GM18519 (cell line): ENCODE measurements around the gene ARID2.

Source experiments
- ATAC-seq: cut with Tn5 transposase; IDR thresholded peaks from one replicate; pipeline ENCODE4 v1.9.1; 2021; ENCODE audit warnings: mild to moderate bottlenecking, moderate library complexity; ENCODE audit not compliant: unreplicated experiment, low FRiP score

ARID2 gene

DNA sequence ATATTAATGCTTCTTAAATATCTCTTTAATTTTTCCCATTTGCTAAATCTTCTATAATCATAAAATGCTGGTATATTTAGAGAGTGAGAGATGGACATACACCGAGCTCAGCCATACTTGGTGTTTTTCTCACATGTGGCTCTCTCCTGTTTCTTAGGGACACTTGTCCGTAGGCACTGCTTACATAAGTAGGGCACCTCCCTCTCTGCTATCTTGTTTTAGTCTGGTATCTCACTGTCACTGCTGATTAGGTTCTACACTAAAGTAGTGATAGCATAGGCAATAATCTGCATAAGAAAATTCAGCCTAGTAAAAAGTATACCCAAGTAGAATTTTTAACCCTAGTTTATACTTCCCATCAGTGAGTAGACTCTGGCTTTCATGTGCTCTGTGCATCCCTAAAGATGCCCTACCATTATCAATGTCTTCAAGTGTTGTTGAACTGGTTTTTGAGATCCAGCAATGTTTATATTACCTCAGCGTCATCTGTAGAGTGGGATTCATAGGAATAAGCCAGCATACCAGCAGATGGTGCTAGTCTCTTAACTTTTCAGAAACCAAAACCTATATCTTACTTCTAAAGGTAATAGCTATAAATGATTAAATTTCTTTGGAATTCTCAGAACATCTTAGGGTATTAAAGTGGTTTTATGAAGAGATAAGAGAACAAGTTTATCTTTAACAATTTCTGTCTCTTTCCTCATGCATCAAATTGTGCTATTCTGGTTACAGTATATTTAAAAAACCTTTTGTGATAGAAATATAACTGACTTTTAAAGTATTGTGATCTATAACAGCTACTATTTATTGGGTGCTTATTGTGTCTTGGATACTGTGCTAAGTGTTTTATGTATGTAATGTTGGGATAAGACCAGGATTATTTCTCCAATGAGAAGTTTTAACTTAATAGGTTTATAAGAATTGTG is 32.9 kb downstream of the ARID2 start:
- ATAC-seq, result peak; percentile 50

DNA sequence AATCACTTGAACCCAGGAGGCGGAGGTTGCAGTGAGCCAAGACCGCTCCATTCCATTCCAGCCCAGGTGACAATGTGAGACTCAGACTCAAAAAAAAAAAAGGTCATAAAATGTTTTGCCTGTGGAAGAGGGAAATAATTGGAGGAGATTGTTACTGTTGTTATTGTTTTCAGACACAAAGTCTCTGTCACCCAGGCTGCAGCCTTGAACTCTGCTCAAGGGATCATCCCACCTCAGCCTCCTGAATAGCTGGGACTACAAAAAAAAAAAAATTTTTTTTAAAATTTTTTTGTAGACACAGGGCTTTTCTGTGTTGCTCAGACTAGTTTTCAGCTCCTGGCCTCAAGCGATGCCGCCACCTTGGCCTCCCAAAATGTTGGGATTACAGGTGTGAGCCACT is 33.9 kb downstream of the ARID2 start:
- ATAC-seq, result no peak

DNA sequence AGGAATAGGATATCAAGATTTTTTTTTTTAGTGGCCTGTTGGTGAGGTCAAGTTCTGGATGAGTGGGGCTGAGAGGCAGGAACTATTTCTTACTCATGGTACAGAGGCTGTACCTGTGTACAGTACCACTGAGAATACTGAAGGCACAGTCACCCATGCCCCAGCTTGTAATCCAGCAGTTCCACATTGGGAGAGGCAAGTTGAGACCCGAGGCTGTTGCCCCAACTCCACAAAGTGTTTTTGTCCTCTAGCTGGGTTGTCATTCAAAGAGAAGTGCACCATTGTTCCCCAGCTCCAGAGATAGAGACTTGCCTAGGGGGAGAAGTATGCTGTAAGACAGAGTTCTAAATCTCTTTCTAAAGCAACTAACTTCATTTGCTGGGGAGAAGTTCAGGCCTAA is 38.7 kb downstream of the ARID2 start:
- ATAC-seq, result no peak

DNA sequence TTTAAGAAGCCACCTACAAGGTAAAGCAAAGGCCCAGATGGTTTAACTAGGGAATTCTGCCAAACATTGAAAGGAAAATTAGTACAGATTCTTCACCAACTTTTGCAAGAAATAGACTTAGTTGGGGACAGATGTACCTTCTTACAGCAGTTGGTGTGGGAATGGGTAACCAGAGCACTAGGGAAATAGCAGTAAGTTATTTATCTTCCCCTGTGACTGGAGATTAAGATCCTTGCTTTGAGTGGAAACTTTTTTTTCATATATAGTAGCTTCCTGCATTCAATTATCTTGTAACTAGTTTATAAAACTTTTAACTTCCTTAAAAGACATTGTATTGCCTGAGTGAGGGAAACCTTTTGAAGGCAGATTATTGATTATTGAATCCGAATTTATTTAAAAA is 44.2 kb downstream of the ARID2 start:
- ATAC-seq, result no peak

DNA sequence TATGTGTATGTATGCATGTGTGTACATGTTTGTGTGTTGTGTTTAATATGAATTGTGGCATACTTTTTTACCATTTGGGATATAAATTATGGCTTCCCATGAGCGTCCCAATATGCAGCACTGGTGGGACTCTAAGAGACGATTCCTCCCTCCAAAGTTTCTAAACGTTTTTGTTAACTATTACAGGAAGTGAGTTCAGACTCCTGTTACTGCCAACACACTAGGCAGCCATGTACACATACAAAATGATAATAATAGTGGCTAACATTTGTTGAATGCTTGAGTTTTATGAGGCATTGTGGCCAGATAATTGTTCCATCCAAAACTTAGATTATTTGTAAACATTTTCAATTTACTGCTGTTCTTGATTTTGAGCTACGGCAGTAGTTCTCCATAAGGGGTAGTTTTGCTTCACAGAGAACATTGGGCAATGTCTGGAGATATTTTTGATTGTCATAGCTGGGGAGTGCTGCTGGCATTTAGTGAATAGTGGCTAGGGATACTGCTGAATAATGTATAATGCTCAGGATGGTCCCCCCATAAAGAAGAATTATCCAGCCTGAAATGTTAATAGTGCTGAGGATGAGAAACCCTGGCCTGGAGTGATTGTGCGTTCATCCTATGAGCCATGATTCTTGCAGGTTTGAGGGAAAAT is 45.1 kb downstream of the ARID2 start:
- ATAC-seq, result no peak

DNA sequence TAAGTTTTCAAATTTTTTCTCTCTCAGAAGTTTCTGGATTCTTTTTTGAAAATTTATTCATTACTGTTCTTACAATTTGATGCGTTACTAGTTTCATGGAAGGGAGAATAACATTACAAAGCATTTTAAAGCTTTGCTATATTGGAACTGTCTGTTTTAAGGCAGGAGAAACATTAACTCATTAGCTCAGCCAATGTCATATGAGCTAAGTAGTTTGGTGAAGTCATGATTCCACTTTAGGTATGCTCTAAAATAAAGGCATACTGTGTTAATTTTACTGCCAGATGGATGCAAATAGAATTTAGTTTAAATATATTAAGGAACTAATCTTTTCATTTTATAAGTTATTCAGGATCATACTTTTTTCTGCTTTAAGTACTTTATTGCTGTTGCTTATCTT is 46.0 kb downstream of the ARID2 start:
- ATAC-seq, result no peak

DNA sequence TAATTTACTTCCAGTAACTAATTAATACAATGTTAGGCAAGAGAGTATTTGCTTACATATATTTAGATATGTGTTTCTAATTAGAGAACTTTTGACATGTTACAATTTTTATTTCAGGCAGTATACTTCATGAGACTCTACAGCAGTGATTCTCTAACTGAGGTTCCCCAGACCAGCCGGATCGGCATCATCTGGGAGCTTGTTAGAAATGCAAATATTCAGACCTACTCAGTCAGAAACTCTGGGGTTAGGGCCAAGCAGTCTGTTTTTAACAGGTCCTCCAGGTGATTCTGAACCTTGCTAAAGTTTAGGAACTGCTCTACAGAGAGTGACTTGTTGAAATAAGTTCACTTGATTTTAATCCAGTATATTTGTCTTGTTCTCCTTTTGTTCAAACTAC is 46.5 kb downstream of the ARID2 start:
- no peak for ATAC-seq

DNA sequence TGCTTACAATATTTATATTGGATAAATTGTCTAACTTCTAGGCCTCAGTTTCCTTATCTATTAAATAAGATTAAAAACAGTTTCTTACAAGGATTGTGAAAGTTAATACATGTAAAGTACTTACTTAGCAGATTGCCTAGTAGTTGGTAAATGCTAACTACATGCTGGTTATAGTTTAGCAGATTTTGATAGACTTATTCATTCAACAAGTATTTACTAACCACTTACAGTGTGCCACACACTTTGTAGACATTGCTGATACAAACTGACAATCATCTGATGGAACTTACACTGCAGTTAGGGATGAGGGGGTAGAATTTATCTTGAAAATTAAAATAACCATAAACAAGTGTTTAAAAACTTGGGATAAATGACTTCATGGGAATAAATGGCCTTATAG is 50.4 kb downstream of the ARID2 start:
- no peak for ATAC-seq

DNA sequence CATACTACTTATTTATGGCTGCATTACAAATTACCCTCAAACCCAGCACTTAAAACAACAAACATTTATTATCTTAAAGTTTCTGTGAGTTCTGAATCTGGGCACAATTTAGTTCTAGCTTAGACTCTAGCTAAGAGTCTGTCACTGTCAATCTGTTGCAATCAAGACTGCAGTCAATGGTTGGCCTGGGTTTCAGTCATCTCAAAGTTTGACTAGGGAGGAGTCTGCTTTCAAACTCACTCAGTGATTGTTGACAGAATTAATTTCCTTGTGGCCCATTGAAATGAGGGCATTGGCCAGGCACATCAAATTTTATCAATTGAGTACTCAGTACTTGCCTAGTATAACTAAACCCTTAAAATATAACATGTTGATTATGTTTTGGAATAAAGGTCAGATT is 51.6 kb downstream of the ARID2 start:
- ATAC-seq, result no peak

DNA sequence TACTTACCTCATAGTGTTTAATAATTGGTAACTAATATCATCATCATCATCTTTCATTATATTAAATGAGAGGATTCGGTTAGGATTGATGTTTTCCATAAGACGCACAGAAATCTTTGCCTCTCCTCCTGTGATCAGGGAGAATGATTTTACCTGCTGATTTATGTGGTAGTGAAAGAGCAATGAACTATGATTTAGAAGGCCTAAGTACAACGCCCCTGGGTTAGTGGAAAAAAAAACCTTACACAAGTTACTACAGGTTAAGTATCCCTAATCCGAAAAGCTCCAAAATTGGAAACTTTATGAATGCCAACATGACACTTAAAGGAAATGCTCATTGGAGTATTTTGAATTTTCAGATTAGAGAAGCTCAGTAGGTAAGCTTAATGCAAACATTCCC is 55.8 kb downstream of the ARID2 start:
- ATAC-seq, result no peak

DNA sequence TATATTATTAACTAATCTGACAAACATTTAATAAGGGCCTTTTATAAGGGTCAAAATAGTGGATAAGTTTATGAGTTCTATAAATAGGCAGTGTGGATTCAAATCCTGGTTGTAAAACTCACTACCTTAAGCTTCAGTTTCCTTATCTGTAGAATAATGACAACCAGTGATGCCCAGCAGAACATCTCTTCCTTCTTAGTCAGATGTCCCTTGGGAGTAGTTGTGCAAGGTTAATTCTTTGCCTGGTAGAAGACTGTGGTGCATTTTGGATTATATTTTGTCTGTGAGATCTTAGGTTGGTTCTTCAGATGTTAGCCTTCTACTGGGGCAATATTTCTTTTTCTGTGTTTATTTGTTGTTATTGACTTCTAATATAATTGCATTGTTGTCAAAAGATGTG is 59.5 kb downstream of the ARID2 start:
- ATAC-seq, result no peak

DNA sequence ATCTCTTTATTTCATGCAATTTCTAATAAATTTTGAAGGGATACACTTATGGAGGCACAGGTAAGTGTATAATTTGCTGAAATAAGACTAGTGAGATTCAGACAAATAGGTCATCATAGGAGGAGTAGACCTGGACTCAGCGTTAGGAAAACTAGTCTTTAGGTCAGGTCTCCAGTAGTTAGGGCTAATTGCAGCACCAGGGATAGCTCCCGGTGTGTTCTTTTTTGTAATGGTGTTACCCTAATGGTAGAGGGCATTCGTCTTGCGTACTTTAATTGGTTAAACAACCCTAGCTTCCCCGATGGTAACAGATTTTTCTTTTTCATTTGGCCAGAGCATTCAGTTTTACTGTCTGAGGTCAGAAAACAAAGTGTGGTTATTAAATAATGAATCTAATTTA is 64.9 kb downstream of the ARID2 start:
- ATAC-seq, result no peak

DNA sequence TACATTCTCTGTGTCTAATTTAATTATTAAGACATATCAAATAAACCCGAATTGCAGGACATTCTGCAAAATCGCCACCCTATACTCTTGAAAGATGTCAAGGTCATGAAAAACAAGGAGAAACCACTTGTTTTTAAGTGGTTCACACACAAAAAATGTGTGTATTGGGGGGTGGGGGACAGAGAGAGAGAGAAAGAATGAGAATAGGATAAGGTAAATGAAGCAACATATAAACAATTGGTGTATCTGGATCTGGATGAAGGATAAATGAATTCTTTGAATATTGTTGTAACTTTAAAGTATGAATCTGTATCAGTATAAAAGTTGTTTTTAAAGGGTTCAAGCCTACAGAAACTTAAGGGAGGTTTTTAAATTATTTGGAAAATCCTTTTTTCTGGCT is 72.1 kb downstream of the ARID2 start:
- ATAC-seq, result no peak

DNA sequence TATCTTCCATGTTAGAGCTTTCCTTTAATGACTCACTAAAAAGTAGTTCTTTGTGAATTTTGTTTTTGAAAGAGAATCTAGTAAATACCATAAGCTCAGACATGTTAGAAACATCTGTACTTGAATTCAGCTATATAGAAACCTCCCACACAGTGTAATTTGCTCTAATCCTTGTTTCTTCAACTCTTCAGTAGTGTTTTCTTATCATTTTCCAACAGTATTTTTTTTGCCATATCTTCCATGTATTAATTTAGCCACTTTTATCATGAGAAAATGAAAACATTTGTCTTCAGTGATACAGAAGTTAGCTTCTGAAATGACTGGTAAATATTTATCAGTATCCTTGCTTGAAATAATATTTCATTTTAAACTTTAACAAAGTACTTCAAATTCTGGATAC is 73.6 kb downstream of the ARID2 start:
- no peak for ATAC-seq

DNA sequence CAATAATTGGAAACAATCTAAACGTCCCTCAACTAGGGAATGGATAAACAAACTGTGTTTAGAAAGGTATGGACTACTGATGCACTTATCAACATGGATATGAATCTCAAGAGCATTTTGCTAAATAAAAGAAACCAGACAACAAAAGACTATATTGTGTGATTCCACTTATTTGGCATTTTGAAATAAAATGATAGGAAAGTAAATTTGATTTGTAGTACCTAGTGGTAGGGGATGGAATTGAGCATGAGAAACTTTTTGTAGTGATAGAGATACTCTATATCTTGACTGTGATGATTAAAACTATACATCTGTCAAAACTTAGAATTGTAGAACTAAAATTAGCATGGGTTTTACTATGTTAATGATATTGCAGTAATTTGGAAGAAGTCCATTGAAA is 87.1 kb downstream of the ARID2 start:
- ATAC-seq, result no peak

DNA sequence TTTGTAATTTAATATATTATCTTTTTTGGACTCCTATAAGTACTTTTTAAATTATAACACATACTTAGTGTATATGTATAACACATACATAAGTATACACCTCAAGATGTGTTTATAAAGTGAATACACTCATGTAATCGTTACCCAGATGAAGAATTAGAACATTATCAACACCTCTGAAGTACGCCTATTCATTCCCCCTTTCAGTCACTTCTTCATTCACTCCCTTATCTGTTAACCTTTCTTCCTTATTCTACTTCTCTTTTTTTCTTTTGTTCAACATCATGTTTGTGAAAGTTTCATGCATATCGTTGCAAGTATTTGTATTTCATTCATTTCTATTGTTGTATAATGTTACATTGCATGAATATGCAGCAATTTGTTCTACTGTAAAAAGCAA is 98.5 kb downstream of the ARID2 start:
- no peak for ATAC-seq

DNA sequence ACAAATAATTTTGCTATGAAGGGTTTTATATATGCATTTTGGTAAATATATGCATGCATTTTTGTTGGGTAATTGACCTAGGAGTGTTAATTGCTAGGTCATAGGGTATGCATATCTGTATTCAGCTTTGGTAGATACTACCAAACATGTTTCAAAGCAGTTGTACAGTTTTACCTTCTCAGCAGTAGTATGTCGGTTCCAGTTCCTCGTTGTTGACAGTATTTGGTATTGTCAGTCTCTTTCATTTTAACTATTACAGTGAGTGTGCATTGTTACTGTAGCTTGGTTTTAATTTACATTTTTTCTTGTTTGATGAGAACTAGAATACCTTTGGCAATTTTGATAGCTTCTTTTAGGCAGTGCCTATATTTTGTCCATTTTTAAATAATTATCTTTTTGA is 98.9 kb downstream of the ARID2 start:
- no peak for ATAC-seq

DNA sequence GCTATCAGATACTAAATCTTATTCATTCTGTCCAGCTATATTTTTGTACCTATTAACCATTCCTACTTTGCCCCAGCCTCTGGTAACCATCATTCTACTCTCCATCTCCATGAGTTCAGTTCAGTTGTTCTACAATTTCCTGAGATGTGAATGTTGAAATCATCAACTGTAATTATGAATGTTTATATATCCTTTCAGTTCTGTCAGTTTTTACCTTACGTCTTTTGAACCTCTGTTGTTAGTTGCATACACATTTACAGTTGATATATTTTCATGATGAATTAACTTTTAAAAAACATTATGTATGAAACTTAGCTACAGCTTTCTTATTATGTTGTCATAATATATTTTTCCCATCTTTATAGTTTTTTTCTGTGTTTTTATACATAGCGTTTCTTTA is 102.1 kb downstream of the ARID2 start:
- ATAC-seq, result no peak

DNA sequence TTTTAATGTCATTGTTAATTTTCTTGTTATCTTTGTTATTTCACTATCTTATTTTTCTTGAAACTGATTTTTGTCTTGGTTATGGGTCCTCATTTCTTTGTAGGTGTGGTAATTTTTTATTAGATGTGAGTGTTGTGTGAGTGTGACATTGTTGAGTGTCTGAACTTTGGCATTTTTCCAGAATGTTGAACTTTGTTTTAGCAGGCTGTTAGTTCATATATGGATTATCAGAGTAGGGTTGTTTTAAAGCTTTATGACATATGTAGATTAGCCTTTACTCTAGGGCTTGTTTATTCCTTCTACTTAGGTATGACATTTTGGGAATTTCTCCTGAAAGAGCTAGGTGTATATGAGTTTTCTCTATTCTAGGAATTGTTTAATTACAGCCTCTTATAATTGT is 103.9 kb downstream of the ARID2 start:
- ATAC-seq, result no peak

DNA sequence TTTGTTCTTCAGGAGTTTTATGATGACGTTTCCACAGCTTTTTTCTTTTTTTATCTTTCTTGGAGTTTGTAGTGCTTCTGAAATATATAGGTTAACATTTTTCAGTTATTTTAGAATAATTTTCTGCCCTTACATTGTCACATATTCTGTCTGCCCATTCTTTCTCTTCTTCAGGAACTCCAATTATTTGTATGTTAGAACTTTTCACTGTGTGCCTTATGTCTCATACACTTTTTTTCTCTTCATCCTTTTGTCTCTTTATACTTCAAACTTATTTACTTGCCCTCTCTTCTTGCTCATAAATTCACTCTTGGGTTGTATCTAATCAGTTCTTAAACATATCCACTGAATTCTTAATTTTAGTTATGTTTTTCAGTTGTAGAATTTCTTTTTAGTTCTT is 105.3 kb downstream of the ARID2 start:
- ATAC-seq, result no peak

DNA sequence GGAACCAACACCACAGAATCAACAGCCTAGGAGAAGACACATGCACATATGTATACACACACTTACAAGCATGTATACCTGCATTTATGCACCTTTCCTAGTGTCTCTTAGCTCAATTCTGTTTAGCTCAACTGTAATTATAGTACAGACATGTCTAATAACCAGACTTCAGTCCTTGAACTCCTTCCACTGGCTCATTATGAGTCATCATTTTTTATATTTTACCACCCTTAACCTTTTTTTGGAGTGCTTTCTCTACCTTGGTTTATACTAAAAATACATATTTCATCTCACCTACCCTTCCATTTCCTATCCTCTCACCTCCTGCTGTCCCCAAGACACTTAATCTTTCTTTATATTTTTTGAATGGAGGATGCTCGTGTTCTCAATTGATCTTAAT is 110.4 kb downstream of the ARID2 start:
- ATAC-seq, result no peak

DNA sequence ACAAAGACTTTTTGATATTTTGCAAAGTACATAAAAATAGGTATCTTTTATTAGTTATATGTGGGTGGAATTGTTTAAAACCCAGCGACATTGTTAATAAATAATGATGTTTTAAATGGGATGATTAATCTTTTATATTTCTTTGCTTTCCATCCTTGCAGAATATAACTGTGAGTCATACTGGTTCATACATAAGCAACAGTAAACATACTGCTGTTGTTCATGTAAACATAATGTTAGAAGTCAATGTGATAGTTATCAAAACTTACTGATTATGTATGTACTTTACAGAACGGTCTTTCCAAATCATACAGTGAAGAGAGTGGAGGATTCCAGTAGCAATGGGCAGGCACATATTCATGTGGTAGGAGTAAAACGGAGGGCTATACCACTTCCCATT is 119.8 kb downstream of the ARID2 start:
- no peak for ATAC-seq
